HG03175 (cell line): ENCODE measurements around the gene LARP4.
"Not testable (repeated sequence)": the region's sequence is repeated elsewhere in the genome, so short reads cannot be mapped to it uniquely, and the experiment has no call there.

Source experiments
- ATAC-seq: cut with Tn5 transposase; IDR thresholded peaks from one replicate; pipeline ENCODE4 v1.9.1; 2021; ENCODE audit warnings: mild to moderate bottlenecking, moderate library complexity; ENCODE audit not compliant: unreplicated experiment

The LARP4 gene

GRCh38 chr12:50400104-50400637, 514 bp upstream of the LARP4 start:
- ATAC-seq, result no peak

- no peak for ATAC-seq
Observed at GRCh38 chr12:50401500-50402081, 906 bp downstream of the LARP4 start.

- no peak for ATAC-seq
Observed at GRCh38 chr12:50402264-50403000, 1.7 kb downstream of the LARP4 start.

GRCh38 chr12:50403001-50403440, 2.3 kb downstream of the LARP4 start:
- ATAC-seq, result no peak

- no peak for ATAC-seq
Observed at GRCh38 chr12:50404307-50404706, 3.6 kb downstream of the LARP4 start.

GRCh38 chr12:50411051-50411660, 10.5 kb downstream of the LARP4 start:
- no peak for ATAC-seq

GRCh38 chr12:50415899-50416479, 15.3 kb downstream of the LARP4 start:
- no peak for ATAC-seq

GRCh38 chr12:50419112-50419909, 18.6 kb downstream of the LARP4 start:
- no peak for ATAC-seq

GRCh38 chr12:50422855-50423254, 22.2 kb downstream of the LARP4 start:
- not testable (repeated sequence) for ATAC-seq

- not testable (repeated sequence) for ATAC-seq
Observed at GRCh38 chr12:50423342-50423741, 22.7 kb downstream of the LARP4 start.

- no peak for ATAC-seq
Observed at GRCh38 chr12:50425589-50426258, 25.0 kb downstream of the LARP4 start.

- not testable (repeated sequence) for ATAC-seq
Observed at GRCh38 chr12:50431656-50432055, 31.0 kb downstream of the LARP4 start.

GRCh38 chr12:50440288-50440687, 39.6 kb downstream of the LARP4 start:
- no peak for ATAC-seq

GRCh38 chr12:50441763-50442162, 41.1 kb downstream of the LARP4 start:
- no peak for ATAC-seq

GRCh38 chr12:50442178-50442908, 41.7 kb downstream of the LARP4 start:
- ATAC-seq, result no peak

- ATAC-seq, result not testable (repeated sequence)
Observed at GRCh38 chr12:50449671-50450070, 49.0 kb downstream of the LARP4 start.

- no peak for ATAC-seq
Observed at GRCh38 chr12:50452795-50453194, 52.1 kb downstream of the LARP4 start.

GRCh38 chr12:50453872-50454271, 53.2 kb downstream of the LARP4 start:
- no peak for ATAC-seq

GRCh38 chr12:50458606-50459005, 57.9 kb downstream of the LARP4 start:
- no peak for ATAC-seq
